ENCODE data around the gene CNDP1. TPM values are rescaled to one million over a fixed set of nuclear protein-coding genes. Genes with fewer than 3 reads are reported as not detected.
"Not testable (repeated sequence)": the region's sequence is repeated elsewhere in the genome, so short reads cannot be mapped to it uniquely, and the experiment has no call there.

Gene CNDP1
- polyA plus RNA-seq, 1 donor from 2014 or later: 2.1 TPM

GRCh38 chr18:74499633-74500032, 34.7 kb upstream of the CNDP1 start:
- H3K4me3 ChIP-seq (ENCODE audit: low read length): peak overlapping the region; percentile 13
- no peak overlapping the region for H3K4me2 ChIP-seq (ENCODE audit: low read length)
- no peak overlapping the region for H3K27ac ChIP-seq (ENCODE audit: low read length)

GRCh38 chr18:74500372-74500771, 33.9 kb upstream of the CNDP1 start:
- no peaks in the 10 kb centered on the region for H3K9me2 ChIP-seq (ENCODE audit: insufficient read depth, low read length)
- H3K27ac ChIP-seq (ENCODE audit: low read length): no peak overlapping the region
- H3K27me3 ChIP-seq (ENCODE audit: insufficient read depth, low read depth, low read length): no peaks in the 10 kb centered on the region
- peaks cover 21% of the 10 kb centered on the region for H3K79me2 ChIP-seq (replicated peaks; ENCODE audit: insufficient read depth, low read length)
- no peak for TF ChIP-seq SMC3 (conservative IDR thresholded peaks at IDR 0.05; ENCODE audit: poor library complexity)
- TF ChIP-seq MXI1 (conservative IDR thresholded peaks at IDR 0.05; ENCODE audit: poor library complexity, severe bottlenecking): no peak
- TF ChIP-seq CTCF (IDR thresholded peaks at IDR 0.05; ENCODE audit: poor library complexity, severe bottlenecking): no peak
- no peak for TF ChIP-seq POLR2AphosphoS5 (IDR thresholded peaks at IDR 0.05)
- no peaks in the 10 kb centered on the region for H3K36me3 ChIP-seq (ENCODE audit: insufficient read depth, low read length)
- no peaks in the 10 kb centered on the region for H3F3A ChIP-seq (ENCODE audit: insufficient read depth, low read length, poor library complexity, severe bottlenecking)
- no peaks in the 10 kb centered on the region for H4K20me1 ChIP-seq (ENCODE audit: insufficient read depth)
- no peak overlapping the region for H3K4me2 ChIP-seq (ENCODE audit: low read length)
- no peak overlapping the region for H2AFZ ChIP-seq (ENCODE audit: low read depth, low read length)
- no peaks in the 10 kb centered on the region for H3K9me3 ChIP-seq (ENCODE audit: low read length)
- H3K4me3 ChIP-seq (ENCODE audit: low read length): no peak overlapping the region
- H3K9ac ChIP-seq (ENCODE audit: low read length): no peak overlapping the region

More at GRCh38 chr18:74499633-74500032, 34.7 kb upstream of the CNDP1 start:
- H4K20me1 ChIP-seq (ENCODE audit: insufficient read depth): no peaks in the 10 kb centered on the region
- H2AFZ ChIP-seq (ENCODE audit: low read depth, low read length): no peak overlapping the region
- no peaks in the 10 kb centered on the region for H3F3A ChIP-seq (ENCODE audit: insufficient read depth, low read length, poor library complexity, severe bottlenecking)
- H3K9ac ChIP-seq (ENCODE audit: low read length): no peak overlapping the region
- no peak for TF ChIP-seq EP300 (conservative IDR thresholded peaks at IDR 0.05; ENCODE audit: poor library complexity, severe bottlenecking)
- TF ChIP-seq RAD21 (conservative IDR thresholded peaks at IDR 0.05): no peak
- no peak for TF ChIP-seq EZH2 (IDR thresholded peaks at IDR 0.05; ENCODE audit: borderline replicate concordance, insufficient read depth, low read length, poor library complexity, severe bottlenecking)
- no peak for TF ChIP-seq SMC3 (conservative IDR thresholded peaks at IDR 0.05; ENCODE audit: poor library complexity)
- TF ChIP-seq REST (IDR thresholded peaks at IDR 0.05; ENCODE audit: borderline replicate concordance): no peak
- TF ChIP-seq POLR2AphosphoS5 (IDR thresholded peaks at IDR 0.05): no peak
- no peak for TF ChIP-seq MXI1 (conservative IDR thresholded peaks at IDR 0.05; ENCODE audit: poor library complexity, severe bottlenecking)
- peaks cover 21% of the 10 kb centered on the region for H3K79me2 ChIP-seq (replicated peaks; ENCODE audit: insufficient read depth, low read length)
- H3K36me3 ChIP-seq (ENCODE audit: insufficient read depth, low read length): no peaks in the 10 kb centered on the region
- no peaks in the 10 kb centered on the region for H3K27me3 ChIP-seq (ENCODE audit: insufficient read depth, low read depth, low read length)
- H3K9me2 ChIP-seq (ENCODE audit: insufficient read depth, low read length): no peaks in the 10 kb centered on the region
- no peaks in the 10 kb centered on the region for H3K9me3 ChIP-seq (ENCODE audit: low read length)

GRCh38 chr18:74500774-74501173, 33.5 kb upstream of the CNDP1 start:
- not testable (repeated sequence) for H4K20me1 ChIP-seq (ENCODE audit: insufficient read depth); H3K9me3 ChIP-seq (ENCODE audit: low read length); H2AFZ ChIP-seq (ENCODE audit: low read depth, low read length); H3K9me2 ChIP-seq (ENCODE audit: insufficient read depth, low read length); H3K36me3 ChIP-seq (ENCODE audit: insufficient read depth, low read length); H3K27me3 ChIP-seq (ENCODE audit: insufficient read depth, low read depth, low read length); H3K4me2 ChIP-seq (ENCODE audit: low read length); H3K27ac ChIP-seq (ENCODE audit: low read length); H3F3A ChIP-seq (ENCODE audit: insufficient read depth, low read length, poor library complexity, severe bottlenecking); H3K4me3 ChIP-seq (ENCODE audit: low read length); H3K9ac ChIP-seq (ENCODE audit: low read length)
- peaks cover 21% of the 10 kb centered on the region for H3K79me2 ChIP-seq (replicated peaks; ENCODE audit: insufficient read depth, low read length)
